DOHH2 (cell line): ENCODE results near the gene TARBP1.

Source experiments
- H3F3A ChIP-seq: fragments of 200-600 bp; sonication (generic), shearing (Covaris generic); 2 replicates; pipeline ENCODE4 v1.6.0; 2016; ENCODE audit warnings: antibody characterized with exemption, mild to moderate bottlenecking; ENCODE audit not compliant: control insufficient read depth, insufficient read depth
- H3K27ac ChIP-seq: fragments of 200-600 bp; sonication (generic); 2 replicates; pipeline ENCODE4 v1.5.1; 2014; ENCODE audit warnings: low read depth, mild to moderate bottlenecking, low read length, moderate library complexity
- H3K27me3 ChIP-seq: fragments of 200-600 bp; sonication (generic); 2 replicates; pipeline ENCODE4 v1.6.1; 2014; ENCODE audit warnings: mild to moderate bottlenecking, low read length, mixed read lengths; ENCODE audit not compliant: control insufficient read depth
- H3K36me3 ChIP-seq: fragments of 200-600 bp; sonication (generic); 2 replicates; pipeline ENCODE4 v1.6.1; 2014; ENCODE audit warnings: mild to moderate bottlenecking, low read length, moderate library complexity, mixed read lengths; ENCODE audit not compliant: control insufficient read depth
- H3K4me1 ChIP-seq: fragments of 200-600 bp; sonication (generic); 2 replicates; pipeline ENCODE4 v1.6.1; 2014; ENCODE audit warnings: mild to moderate bottlenecking, low read length, mixed read lengths; ENCODE audit not compliant: control insufficient read depth
- H3K4me2 ChIP-seq: fragments of 200-600 bp; sonication (generic); 2 replicates; pipeline ENCODE4 v1.6.0; 2014; ENCODE audit warnings: mild to moderate bottlenecking, low read length, moderate library complexity
- H3K4me3 ChIP-seq: fragments of 200-600 bp; sonication (generic); 2 replicates; pipeline ENCODE4 v1.5.1; 2014; ENCODE audit warnings: mild to moderate bottlenecking, low read length, mixed read lengths
- H3K79me2 ChIP-seq: fragments of 200-600 bp; sonication (generic); 2 replicates; pipeline ENCODE4 v1.6.1; 2014; ENCODE audit warnings: mild to moderate bottlenecking, low read length, mixed read lengths; ENCODE audit not compliant: control insufficient read depth
- H3K9me2 ChIP-seq: fragments of 200-600 bp; sonication (generic); replicated peaks from 2 replicates; pipeline ENCODE4 v1.6.1; 2014; ENCODE audit warnings: mild to moderate bottlenecking, low read length, mixed read lengths; ENCODE audit not compliant: control insufficient read depth
- H3K9me3 ChIP-seq: fragments of 200-600 bp; sonication (generic); 2 replicates; pipeline ENCODE4 v1.6.1; 2014; ENCODE audit warnings: antibody characterized with exemption, low read length, mixed read lengths; ENCODE audit not compliant: control insufficient read depth, insufficient read depth
- H4K20me1 ChIP-seq: fragments of 200-600 bp; sonication (generic); 2 replicates; pipeline ENCODE4 v1.6.0; 2014; ENCODE audit warnings: low read depth, mild to moderate bottlenecking, antibody characterized with exemption, low read length, moderate library complexity; ENCODE audit not compliant: control insufficient read depth, insufficient read depth
- CTCF ChIP-seq: fragments of 200-600 bp; sonication (generic); IDR thresholded peaks from one replicate; pipeline ENCODE4 v1.5.1; 2014; ENCODE audit warnings: antibody characterized with exemption, mild to moderate bottlenecking, low read depth, low read length; ENCODE audit not compliant: poor library complexity, severe bottlenecking
- EZH2phosphoT487 ChIP-seq: fragments of 200-600 bp; sonication (generic); IDR thresholded peaks from 2 replicates; pipeline ENCODE4 v1.6.1; 2017; ENCODE audit warnings: borderline replicate concordance, mild to moderate bottlenecking, antibody characterized with exemption, low read length, moderate library complexity, mixed read lengths

TARBP1 gene

GRCh38 chr1:234476172-234476571 is 2.8 kb downstream of the TARBP1 start:
- peak overlapping the region; percentile 86 for H3K4me2 ChIP-seq
- 0 out of 2 replicates have a peak, but pooled peaks cover 3% of the 10 kb centered on the region for H3F3A ChIP-seq
- peak overlapping the region; percentile 91 for H3K4me3 ChIP-seq
- H3K9me3 ChIP-seq, result no peaks in the 10 kb centered on the region
- peaks cover 11% of the 10 kb centered on the region; the same call in 1 of the 2 replicates for H4K20me1 ChIP-seq
- H3K27me3 ChIP-seq, result no peaks in the 10 kb centered on the region
- H3K27ac ChIP-seq, result no peak overlapping the region
- TF ChIP-seq CTCF, result no peak
- TF ChIP-seq EZH2phosphoT487, result no peak
- H3K4me1 ChIP-seq, result peaks cover 54% of the 10 kb centered on the region
- H3K9me2 ChIP-seq, result no peaks in the 10 kb centered on the region
- peaks cover 11% of the 10 kb centered on the region for H3K36me3 ChIP-seq
- H3K79me2 ChIP-seq, result peaks cover 63% of the 10 kb centered on the region

GRCh38 chr1:234475167-234475793 is 3.7 kb downstream of the TARBP1 start:
- TF ChIP-seq CTCF, result no peak
- no peak for TF ChIP-seq EZH2phosphoT487
- Histone ChIP-seq H3K4me2 (peak overlapping the region; percentile 86), H3F3A (0 out of 2 replicates have a peak, but pooled peaks cover 3% of the 10 kb centered on the region), H4K20me1 (peaks cover 11% of the 10 kb centered on the region; the same call in 1 of the 2 replicates), H3K79me2 (peaks cover 63% of the 10 kb centered on the region), H3K36me3 (peaks cover 11% of the 10 kb centered on the region), H3K9me3 (no peaks in the 10 kb centered on the region), H3K4me3 (peak overlapping the region; percentile 91), H3K27me3 (no peaks in the 10 kb centered on the region), H3K27ac (no peak overlapping the region), H3K4me1 (peaks cover 50% of the 10 kb centered on the region), H3K9me2 (no peaks in the 10 kb centered on the region)

GRCh38 chr1:234474375-234474774 is 4.6 kb downstream of the TARBP1 start:
- H3K4me2 ChIP-seq, result no peak overlapping the region

More at GRCh38 chr1:234474375-234474774, 4.6 kb downstream of the TARBP1 start:
- H3K4me1 ChIP-seq, result peaks cover 41% of the 10 kb centered on the region
- no peaks in the 10 kb centered on the region for H3K27me3 ChIP-seq
- H4K20me1 ChIP-seq, result peaks cover 11% of the 10 kb centered on the region; the same call in 1 of the 2 replicates
- H3K36me3 ChIP-seq, result peaks cover 12% of the 10 kb centered on the region
- no peak overlapping the region for H3K27ac ChIP-seq
- no peak for TF ChIP-seq EZH2phosphoT487
- no peak for TF ChIP-seq CTCF
- no peaks in the 10 kb centered on the region for H3K9me3 ChIP-seq
- H3F3A ChIP-seq, result 0 out of 2 replicates have a peak, but pooled peaks cover 3% of the 10 kb centered on the region
- no peak overlapping the region for H3K4me3 ChIP-seq
- peaks cover 63% of the 10 kb centered on the region for H3K79me2 ChIP-seq
- no peaks in the 10 kb centered on the region for H3K9me2 ChIP-seq
